ENCODE data around the gene GLB1L3.
A peak's percentile ranks its signal among the peaks of the same experiment; 100 is the strongest.
"Not testable (repeated sequence)": the region's sequence is repeated elsewhere in the genome, so short reads cannot be mapped to it uniquely, and the experiment has no call there.

Gene GLB1L3

DNA sequence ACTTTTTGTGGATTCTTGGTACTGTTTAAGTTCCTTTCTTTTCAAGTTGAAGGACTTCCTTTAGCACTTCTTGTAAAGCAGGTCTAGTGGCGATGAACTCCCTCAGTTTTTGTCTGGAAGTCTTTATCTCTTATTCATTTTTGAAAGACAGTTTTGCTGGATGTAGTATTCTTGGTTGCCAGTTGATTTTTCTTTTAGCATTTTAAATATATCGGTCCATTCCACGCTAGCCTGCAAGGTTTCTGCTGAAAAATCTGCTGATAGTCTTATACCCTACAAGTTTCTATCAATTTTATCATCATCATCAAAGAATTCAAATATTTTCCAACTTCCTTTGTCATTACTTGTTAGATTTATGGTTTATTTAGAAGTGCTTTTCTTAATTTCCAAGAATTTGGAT, 40.9 kb downstream of the GLB1L3 start:
- DNase-seq, result no peak

GRCh38 chr11:134321373-134321772, 45.2 kb downstream of the GLB1L3 start:
- not testable (repeated sequence) for DNase-seq

- DNase-seq, result no peak
Observed at GRCh38 chr11:134322553-134322952, 46.4 kb downstream of the GLB1L3 start.

- DNase-seq, result no peak
Observed at GRCh38 chr11:134328433-134328832, 52.3 kb downstream of the GLB1L3 start.

- DNase-seq, result no peak
Observed at GRCh38 chr11:134330611-134331353, 54.6 kb downstream of the GLB1L3 start.

GRCh38 chr11:134331354-134332188, 55.4 kb downstream of the GLB1L3 start, which contains the start of gene GLB1L2:
TSS of gene GLB1L2 (plus strand) at chr11:134331988. CDS start at chr11:134332062, 74 bp downstream.
- peak; percentile 43 for DNase-seq

GRCh38 chr11:134332189-134332631, 56.0 kb downstream of the GLB1L3 start:
- DNase-seq, result no peak

DNA sequence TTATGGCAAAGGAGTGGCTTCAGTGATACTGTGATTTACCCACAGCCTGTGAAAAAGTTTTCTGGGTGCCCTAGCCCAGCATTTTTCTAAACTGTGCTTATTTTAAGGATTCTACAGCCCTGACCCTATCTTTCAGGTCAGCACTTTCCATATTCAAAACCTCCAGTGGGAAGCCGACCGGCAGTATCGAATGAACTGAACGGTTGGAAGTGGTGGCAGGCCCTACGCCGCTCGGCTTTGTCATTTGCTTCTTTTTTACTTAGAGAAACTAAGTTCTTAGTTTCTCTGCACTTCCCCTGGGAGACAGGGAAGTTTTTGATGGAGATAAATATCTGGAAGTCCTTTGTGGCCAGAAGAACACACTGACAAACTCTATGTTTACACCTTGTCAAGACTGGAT, 56.6 kb downstream of the GLB1L3 start:
- no peak for DNase-seq

- DNase-seq, result no peak
Observed at GRCh38 chr11:134333312-134333711, 57.1 kb downstream of the GLB1L3 start.

- no peak for DNase-seq
Observed at GRCh38 chr11:134333946-134334345, 57.8 kb downstream of the GLB1L3 start.

- DNase-seq, result no peak
Observed at GRCh38 chr11:134334796-134335571, 58.8 kb downstream of the GLB1L3 start.

- DNase-seq, result no peak
Observed at GRCh38 chr11:134337051-134337450, 60.9 kb downstream of the GLB1L3 start.

DNA sequence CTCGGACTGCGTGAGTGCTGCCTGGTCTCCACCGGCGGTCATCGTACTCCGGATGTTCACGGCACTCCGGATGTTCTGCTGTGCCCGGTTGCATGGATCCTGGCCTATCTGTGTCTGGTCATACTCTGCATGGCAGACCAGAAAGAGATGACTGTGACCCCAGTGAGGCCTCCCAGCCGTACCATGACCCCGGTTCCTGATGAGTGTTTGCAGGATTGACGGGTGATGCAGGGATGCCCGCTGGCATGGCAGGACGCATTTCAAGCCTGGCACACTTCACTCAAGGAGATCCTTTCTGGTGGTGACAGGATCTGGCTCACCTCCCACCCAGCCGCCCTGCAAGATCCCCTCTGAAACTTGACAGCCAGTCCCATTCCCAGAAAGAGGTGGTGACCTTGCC, 61.9 kb downstream of the GLB1L3 start:
- DNase-seq, result no peak

DNA sequence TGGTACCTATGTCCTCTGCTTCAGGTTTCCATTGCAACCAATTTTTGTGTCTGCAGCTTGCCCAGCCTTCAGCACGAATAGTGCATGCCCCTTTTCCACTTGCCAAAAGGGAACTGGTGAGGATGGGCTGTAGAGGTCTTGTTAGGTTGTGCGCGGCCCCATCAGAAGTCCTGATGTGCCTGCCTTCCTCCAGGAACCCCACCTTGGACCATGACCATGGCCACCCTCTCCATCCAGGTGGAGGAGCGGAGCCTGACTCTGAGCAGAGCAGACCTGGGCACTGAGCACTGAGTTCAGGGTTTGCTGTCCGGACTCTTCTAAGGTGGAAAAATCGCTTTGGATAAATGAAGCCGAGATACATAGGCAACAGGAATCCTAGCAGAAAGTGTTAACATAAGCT, 62.5 kb downstream of the GLB1L3 start:
- no peak for DNase-seq

DNA sequence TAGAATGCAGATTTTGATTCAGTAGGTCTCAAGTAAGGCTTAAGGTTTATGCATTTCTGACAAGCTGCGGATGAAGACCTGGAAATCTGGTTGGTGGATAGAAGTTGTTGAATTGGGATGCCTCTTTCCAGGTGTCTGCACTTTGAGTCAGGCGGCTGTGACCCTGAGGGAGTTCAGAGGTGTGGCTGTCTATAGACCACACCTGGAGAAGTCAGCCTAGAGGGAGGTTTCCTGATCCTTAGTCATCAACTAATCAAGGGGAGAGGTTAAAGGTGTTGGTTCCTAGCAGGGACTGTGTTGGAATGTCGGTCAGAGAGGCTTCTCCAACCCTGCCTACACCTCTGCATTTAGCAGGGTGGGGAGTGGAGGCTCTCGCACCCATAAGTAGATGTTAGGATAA, 63.6 kb downstream of the GLB1L3 start:
- no peak for DNase-seq

DNA sequence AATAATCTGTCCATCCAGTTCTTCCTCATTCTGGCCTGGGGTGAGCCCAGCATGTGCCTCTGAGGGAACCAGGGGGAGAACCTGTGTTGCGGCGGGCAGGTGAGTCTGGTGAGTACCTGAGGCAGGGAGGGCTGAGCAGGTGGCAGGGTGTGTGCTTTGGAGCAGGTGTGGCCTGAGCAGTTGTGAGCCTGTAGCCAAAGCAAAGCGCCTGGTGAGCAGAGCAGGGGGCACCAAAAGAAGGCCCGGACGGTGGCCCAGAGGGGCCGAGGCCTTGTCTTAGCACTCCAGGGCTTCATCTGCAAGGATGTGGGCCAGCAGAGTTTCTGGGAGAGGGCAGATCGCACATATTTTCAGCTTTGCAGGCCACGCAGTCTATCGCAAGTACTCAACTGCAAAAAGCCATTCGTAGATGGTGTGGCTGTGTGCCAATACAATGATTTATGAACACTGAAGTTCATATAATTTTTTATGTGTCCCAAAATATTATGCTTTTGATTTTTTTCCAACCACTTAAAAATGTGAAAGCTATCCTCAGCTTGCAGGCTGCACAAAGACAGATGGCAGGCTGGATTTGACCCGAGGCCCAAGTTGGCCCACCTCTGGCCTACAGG, 64.3 kb downstream of the GLB1L3 start:
- DNase-seq, result no peak

DNA sequence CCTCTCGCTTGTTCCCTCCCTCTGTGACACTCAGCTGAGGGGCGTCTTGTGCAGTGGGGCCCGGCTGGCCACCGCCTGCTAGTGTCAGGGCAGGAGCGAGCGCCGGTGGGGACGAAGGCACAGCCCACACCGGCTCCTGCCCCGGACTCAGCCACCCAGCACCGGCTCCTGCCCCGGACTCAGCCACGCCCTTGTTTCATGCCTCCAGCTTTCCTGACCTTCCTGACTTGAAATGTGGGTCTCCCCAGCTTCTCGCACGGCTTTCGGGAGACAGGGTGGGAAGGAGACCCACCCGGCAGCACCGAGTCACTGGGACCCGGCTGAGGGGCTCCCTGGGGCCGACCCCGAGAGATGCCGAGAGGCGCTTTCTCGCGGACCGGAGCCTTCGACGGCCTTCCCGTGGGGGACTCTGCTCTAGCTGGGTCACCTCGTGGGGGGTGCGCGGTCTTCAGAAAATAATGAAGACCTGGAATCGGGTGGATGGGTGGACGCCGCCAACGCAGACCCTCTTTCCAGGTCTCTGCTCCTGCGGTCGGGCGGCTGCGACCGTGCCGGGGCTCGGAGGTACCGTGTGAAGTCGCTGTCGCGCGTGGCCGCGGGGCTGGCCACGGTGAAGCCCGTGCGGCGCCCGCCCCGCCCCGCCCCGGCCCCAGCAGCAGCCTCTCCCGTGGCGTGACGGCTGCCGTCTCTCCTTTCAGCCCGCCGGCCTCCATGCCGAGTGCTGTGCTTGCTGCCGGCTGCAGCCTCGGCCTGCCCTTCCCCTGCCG, 65.8 kb downstream of the GLB1L3 start:
- no peak for DNase-seq

DNA sequence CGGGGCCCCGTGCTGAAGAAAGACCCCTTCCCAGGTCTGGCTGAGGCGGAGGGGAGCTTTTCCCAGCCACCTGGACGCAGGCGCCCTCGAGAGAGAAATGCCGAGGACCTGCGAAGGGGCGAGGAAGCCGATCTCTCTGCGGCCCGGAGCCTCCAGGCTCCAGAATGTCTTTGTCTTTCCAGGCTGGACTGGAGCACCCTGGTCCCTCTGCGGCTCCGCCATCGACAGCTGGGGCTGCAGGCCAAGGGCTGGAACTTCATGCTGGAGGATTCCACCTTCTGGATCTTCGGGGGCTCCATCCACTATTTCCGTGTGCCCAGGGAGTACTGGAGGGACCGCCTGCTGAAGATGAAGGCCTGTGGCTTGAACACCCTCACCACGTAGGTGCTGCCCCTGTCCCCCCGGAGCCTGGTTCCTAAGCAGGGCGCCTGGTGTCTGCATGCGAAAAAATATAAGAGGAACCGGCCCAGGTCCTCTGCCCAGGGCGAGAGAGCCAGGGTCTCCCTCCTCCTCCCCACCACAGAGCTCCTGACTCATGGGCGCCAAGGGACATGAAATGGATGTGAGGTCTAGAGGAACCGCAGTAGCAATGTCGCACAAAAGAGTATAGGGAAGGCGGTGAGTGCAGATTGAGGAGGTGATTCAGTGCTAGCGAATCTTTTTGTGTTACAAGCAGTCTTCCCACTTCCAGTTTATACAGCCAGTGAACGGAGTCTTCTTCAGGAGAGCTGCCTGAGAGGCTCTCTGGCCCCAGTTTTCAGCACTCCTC, 66.6 kb downstream of the GLB1L3 start:
- no peak for DNase-seq

DNA sequence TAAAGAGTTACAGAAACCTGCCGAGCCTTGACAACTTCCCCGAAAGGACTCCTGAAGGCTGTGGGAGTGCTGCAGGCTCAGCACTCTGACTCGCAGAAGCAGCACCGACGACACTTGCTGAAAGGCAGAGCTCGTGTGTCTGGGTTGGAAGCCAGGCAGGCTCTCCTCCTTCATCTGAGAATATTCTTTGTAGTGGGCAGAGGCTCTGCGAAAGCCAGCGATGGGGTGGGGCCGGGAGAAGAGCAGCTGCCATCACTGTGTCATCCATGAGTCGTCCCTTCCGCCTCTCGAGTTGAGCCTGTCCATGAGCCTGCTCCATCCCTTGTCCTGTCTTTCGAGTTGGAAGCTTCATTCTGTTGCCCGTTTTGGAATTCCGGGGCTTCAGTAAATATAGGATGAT, 67.5 kb downstream of the GLB1L3 start:
- DNase-seq, result no peak

DNA sequence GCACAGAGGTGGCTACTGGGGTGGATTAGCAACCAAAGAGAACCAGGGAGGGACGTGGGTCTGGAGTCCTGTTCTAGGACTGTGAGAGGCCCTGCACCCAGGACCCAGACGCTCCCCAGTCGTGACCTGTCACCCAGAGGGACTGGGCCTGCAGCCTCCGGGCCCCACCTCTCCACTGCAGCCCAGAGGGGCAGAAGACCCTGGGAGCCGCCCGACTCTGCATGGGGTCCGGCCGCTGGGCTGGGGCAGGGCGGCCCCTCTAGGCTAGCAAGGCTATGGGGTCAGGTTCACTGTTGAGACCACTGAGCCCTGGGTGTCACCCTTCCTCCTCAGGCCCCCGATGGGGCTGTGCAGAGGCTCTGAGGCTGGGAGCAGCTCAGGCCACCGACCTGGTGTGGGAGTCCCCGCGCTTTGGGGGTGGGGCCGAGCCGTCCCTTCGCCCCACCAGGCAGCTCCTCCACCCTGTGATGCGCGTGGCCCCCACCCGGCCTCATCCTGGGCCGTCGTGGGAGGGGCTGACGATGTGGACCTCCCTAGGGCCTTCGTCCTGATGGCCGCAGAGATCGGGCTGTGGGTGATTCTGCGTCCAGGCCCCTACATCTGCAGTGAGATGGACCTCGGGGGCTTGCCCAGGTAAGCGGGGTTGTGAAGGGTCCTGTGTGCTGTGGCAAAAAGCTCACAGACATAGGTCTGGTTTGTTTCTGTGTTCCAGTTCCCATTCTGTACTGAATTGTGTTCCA, 68.5 kb downstream of the GLB1L3 start:
- not testable (repeated sequence) for DNase-seq

DNA sequence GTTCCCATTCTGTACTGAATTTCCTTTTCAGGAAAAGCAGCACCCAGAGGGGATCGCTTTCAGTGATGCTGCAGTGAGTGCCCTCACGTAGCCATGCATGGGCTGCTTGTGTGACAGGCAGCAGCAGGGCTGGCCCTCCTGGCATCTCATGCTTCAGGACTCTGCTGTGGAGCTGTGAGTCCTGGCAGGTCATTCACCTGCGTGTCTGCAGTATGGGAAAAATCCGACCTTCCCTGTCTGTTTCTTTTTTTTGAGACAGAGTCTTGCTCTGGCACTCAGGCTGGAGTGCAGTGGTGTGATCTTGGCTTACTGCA, 69.0 kb downstream of the GLB1L3 start:
- DNase-seq, result no peak

All from NCI-H510A (cell line).